HG02571 (cell line): ENCODE data around the gene TPPP3.
"Not testable (repeated sequence)": the region's sequence is repeated elsewhere in the genome, so short reads cannot be mapped to it uniquely, and the experiment has no call there.

ENCODE experiments used
- ATAC-seq: cut with Tn5 transposase; IDR thresholded peaks from one replicate; pipeline ENCODE4 v1.9.1; 2021; ENCODE audit warnings: mild to moderate bottlenecking, moderate library complexity; ENCODE audit not compliant: unreplicated experiment

The TPPP3 gene

DNA sequence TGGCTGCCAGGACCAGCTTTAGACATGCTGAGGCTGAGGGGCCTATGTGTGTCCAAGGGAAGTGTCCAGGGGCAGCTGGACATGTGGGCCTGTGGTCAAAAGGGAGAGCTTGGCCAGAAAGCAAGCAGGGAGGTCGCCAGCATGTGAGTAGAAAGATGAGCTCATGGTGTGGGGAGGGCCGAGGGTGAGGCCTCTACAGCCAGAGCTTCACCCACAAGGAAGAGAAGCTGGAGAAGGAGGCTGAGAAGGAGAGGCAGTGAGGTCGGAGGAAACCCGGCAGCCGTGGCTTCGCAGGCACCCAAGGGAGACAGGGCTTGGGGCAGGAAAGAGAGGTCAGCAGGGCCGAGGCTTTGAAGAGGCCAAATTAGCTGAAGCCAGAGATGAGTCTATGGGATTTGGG, 33.7 kb upstream of the TPPP3 start:
- ATAC-seq = no peak

DNA sequence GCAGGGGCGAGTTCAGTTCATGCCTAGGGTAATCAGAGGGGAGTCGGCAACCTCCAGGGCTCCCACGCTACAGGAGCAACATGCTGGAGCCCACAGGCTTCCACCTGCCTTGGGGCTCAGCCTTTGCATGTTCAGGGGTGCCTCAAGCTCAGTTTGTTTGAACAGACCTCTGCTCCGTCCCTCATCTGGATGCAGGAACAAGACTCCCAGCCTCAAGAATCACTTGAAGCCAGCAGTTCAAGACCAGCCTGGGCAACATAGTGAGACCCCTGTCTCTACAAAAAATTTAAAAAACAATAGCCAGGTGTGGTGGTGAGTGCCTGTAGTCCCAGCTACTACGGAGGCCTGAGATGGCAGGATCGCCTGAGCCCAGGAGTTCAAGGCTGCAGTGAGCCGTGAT, 32.7 kb upstream of the TPPP3 start:
- ATAC-seq = no peak

DNA sequence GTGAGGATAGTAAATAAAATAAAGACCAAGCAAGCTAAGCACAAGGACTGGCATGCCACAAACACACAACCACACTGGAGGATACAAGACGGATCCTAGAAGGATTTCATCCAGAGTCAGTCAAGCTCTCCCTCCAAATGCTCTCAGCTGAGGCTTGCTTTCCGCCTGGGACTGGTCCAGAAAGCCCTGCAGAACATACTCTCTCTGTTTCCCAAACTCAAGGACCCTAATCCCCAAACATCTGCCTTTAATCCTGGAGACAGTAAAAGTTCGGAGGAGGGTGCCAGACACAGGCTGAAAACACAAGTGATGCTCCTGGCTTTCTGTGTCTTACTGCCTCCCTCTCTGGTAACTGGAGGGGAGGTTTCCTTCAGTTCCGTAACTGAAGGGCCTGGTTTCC, 32.3 kb upstream of the TPPP3 start:
- ATAC-seq = no peak

DNA sequence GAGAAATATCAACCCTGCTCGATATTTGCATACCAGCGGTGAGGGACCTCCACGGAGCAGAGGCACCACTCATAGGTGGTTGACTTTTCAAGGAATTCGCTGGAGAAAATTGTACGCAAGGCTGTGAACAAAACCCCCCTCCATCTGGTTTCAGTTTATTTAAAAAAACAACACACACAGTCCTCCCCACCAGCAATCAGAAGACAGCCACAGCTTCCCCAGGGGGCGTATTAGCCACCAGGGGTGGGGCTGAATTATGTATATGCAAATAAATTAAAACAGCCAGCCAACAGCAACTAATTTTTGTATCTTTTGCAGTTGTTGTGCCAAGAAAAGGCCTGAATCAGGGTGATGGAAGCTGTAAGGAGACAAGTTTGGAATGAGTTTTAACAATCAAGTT, 31.8 kb upstream of the TPPP3 start:
- ATAC-seq = no peak

DNA sequence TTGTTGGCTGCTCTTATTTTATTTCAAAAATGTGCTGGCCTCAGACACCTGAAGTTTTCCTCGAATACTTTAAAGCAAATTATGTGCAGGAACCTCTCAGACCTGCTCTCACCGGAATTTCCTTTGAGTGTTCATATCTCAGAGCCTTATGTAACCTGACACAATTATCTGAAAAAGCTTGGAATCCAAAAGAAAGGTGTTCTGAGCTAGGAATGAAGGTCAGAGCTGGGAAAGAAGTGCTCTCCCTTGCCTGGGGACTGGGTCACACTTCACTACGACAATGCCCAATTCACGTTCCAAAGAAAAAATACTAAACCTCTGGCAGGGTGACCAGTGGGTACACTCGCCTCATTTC, 30.9 kb upstream of the TPPP3 start:
- ATAC-seq = no peak

DNA sequence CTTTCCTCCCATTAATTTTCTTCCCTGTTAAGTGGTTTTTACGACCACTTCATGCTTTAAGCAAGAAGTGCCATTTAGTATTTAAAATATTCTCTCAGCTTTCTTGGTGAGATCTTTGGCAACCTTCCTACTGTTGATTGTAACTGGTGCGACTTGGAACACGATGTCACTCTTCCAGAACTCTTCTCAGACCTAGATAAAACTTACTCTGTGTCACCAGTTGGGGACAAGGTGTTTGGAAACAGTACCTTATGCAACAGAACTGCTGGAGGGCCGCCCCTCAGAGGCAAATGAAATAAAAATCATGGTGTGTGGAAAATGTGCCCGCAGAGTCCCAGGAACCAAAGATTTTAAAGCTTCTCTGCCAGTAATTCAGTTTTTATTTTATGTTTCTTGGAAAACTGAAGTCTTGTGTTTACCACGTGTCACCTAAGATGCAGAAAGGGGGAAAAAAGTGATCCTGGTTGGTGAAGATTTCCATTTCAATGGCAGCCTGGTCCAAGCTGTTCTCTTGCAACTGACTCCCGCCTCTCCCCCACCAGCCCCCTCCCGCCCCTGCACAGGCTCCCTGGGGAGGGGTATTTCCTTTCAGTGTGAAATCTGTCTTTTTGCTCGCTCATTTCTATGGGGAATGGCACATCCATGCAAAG, 30.4 kb upstream of the TPPP3 start:
- ATAC-seq = no peak

DNA sequence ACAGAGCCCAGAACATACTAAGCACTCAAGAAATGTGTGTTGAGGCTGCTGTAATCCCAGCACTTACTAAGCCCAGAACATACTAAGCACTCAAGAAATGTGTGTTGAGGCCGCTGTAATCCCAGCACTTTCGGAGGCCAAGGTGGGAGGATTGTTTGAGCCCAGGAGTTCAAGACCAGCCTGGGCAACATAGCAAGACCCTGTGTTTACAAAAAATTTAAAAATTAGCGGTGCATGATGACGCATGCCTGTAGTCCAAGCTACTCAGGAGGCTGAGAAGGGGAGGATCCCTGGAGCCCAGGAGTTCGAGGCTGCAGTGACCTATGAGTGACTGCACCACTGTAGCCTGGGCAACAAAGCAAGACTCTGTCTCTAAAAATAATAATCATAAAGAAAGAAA, 29.7 kb upstream of the TPPP3 start:
- ATAC-seq = no peak

DNA sequence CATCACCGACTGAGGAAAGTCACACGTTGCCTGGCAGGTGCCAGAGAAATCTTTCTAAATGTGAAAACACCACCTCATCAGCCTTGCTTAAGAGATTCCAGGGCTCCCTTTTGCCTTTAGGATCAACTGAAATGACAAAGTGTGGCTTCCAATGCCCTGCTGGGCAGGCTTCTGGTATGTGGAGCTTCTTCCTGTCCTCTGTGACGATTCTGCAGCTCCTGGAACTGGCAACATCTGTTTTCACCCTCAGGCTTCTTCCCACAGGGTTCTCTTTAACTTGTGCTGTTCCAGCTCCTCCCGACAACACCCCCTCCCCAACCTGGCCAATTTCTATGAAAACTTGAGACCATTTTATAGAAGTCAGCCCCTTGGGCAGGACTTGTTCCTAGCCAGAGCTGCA, 27.7 kb upstream of the TPPP3 start:
- ATAC-seq = no peak

DNA sequence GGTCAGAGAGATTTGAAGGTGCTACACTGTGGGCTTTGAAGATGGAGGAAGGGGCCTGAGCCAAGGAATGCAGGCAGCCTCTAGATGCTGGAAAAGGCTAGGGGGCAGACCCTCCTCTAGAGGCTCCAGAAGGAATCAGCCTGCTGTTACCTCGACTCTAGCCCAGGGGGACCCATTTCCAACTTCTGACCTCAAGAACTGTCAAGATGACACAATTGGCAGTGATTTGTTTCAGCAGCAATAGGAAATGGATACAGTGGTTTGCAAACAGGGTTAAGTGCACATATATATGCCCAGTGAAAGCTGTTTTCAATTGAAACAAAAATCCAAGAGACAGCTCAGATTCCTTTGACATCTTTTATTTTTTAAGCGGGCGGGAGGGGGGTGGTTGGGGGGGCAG, 26.6 kb upstream of the TPPP3 start:
- no peak for ATAC-seq

DNA sequence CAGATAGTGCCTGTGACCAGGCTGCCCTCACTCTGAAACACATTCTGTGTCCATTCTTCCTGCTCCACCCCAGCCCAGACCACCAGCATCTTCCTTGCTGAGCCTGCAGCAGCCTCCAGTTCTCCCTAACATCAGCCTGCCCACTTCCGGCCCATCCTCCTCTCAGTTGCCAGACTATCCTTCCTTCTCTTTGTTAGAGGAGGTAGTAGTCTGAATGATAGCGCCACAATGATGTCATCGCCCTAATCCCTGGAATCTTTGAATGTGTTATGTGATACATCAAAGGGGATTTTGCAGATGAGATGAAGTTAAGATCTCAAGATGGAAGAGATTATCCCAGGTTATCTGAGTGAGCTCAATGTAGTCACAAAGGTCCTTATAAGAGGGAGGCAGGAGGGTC, 26.2 kb upstream of the TPPP3 start:
- no peak for ATAC-seq

DNA sequence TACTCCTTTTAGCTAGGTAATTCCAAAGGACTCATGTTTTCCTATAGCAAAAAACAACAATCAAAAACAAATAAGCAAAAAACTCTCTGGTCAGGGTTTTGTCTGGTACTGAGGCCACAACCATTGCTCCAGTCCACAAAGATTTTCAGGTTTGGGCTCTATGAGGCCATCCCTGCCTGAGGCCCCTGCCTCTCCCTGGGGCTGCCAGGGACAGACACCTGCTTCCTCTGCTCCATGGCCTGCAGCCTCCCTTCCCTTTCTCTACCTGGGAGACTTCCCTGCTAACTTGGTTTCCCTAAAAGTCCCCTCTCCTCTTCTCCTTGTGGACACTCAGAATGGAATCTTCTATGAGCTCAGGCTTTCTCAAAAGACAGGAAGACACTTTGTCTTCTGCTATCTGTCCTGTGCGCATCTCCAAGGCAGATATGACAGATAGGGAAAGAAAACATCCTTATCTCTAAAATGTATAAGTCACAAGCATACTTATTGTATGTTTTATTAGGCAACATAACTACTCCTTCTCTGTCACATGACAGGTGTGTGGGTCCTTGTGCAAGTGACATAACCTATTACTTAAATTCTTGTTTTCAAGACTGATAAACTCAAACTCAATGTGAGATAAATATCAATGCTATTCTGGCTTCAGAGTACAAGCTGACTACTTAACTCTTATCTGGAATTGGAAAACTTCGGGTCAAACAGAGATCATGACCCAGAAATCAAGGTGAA, 24.2 kb upstream of the TPPP3 start:
- ATAC-seq = no peak

DNA sequence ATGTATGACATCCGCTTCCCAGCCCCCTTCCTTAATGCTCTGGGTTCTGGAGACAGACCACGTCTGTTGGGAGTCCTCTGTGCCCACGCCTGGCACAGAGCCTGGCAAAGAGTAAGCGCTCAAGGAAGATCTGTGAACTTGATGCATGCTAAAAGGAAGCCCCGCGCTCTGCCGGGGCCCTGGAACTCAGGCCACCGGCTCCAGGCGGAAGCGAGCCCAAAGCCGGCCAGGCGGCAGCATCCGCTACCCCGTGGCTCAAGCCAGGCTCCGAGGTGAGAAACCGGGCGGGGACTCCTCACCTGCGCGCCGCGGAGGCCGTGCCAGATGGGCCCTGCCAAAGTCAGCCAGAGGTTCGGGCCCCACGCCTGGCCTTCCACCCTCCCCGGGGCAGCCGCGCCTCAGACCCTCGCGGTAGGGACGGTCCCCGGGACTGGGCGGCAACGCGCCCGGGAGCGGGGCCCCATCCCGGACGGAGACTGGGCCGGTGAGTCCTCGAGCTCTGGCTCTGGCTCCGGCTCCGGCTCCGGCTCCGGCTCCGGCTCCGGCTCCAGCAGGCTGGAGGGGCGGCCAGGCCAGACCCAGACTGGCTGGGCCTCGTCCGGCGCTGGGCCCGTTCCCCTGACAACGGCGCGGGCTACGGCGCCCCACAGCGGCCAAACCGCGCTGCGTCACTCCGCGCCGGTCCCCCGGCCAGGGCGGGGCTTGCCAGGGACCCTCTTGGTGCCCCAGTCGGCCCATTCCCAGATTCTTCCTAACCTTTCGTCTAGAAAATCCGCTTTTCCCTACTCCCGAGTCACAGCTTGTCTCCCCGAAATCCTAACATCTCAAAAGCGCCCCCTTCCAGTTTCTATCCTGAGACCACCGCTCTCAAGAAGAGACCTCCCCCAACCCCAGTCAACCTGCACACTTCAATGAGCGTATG, 22.8 kb upstream of the TPPP3 start, which contains the start of gene ZDHHC1:
ZDHHC1 (minus strand) TSS at position 606 of the 922 bp plus-strand sequence. CDS start 8,702 bp downstream, outside the sequence.
- peak; percentile 56 for ATAC-seq

DNA sequence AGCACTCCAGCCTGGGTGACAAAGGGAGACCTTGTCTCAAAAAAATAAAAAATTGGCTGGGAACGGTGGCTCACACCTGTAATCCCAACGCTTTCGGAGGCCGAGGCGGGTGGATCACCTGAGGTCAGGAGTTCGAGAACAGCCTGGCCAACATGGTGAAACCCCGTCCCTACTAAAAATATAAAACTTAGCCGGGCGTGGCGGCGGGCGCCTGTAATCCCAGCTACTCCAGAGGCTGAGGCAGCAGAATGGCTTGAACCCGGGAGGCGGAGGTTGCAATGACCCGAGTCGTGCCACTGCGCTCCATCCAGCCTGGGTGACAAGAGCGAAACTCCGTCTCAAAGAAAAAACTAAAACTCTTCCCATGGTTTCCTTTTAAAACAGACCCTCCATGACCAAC, 22.1 kb upstream of the TPPP3 start:
- not testable (repeated sequence) for ATAC-seq

DNA sequence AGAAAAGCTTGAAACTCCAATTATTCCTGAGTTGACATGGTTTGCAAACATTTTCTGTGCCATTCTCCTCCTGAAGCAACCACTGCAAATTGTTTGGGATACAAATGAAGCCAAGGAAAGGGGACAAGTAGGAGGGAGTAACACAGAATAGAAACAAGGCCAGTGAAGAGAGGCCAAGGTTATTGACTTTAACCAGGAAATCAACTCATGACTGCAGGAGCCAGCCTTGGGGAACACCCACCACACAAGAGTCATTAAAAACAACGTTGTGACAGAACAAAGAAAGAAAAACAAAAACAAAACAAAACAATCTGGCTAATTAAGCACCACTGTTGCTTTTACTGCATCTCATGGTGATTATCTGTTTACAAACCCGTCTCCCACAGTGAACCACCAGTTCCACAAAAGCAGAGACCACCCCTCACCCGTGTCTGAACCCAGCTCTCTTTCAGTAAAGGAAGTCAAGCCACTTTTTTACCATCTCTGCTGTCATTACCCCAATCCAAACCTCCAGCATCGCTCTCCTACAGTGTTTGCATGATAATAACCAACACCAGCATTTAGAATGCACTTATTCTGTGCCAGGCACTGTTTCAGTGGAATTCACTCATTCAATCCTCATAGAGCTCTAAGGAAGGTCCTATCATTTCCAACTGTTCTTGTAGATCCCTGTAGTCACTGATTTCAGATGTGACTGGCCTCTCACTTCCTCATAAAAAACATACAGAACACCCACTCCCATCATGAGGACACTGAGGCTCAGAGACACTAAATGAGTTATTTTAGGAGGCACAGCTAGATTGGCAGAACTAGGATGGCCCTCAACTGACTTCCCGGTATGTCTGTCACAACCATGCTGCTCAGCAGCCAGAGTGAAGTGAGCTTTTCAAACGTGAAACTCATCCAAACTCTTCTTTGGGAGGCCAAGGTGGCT, 20.9 kb upstream of the TPPP3 start:
- ATAC-seq = no peak

DNA sequence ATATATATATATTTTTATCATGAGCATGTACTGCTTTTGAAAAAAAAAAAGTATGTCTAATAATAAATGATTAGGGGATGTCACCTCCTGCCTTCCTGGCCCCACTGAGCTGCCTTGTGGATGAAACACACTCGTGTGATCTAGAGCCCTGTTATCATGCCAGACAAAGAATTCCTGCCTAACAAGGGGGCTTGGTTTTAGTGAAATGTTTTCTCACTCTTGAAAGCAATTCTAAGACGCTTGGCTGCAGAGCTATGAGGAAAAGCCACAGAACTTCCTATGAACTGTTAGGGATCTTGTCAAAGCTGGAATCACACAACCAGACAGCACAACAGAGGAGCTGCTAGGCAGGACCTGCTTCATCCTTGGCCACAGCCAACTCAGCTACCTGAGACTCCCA, 19.0 kb upstream of the TPPP3 start:
- ATAC-seq = no peak

DNA sequence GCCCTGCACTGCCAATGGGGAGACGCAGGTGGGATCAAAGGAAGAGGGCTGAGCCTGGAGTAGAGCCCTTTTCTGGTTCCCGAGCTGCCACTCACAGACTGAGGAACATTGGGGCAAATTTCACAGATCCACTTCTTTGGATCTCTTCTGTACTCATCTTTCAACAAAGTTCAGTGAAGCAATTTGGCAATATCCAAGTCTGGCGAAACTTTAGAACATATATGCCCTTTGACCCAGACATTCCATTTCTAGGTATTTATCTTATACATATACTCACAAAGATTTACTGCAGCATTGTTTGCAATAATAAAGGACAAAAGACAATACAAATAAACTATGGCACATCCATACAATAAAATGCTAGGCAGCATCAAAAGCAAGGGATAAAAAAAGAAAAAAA, 18.0 kb upstream of the TPPP3 start:
- ATAC-seq = no peak

DNA sequence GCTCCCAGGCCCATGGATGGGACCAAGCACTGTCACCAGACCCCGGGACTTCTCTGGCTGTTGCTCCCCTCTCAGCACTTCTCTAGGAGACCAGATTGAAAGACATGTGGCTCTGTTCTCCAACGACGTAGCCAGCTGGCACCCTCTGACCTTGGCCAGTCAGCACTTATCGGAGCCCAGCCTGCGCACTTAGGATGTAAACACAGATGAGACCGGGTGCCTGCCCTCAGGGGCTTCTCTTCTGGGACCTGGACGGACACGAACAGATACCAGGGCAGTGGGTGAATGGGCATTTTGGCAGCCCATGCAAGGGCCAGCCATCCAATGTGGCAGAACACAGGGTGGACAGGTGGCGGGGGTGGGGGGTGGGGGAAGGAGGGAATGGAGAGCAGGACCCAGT, 16.3 kb upstream of the TPPP3 start:
- no peak for ATAC-seq

DNA sequence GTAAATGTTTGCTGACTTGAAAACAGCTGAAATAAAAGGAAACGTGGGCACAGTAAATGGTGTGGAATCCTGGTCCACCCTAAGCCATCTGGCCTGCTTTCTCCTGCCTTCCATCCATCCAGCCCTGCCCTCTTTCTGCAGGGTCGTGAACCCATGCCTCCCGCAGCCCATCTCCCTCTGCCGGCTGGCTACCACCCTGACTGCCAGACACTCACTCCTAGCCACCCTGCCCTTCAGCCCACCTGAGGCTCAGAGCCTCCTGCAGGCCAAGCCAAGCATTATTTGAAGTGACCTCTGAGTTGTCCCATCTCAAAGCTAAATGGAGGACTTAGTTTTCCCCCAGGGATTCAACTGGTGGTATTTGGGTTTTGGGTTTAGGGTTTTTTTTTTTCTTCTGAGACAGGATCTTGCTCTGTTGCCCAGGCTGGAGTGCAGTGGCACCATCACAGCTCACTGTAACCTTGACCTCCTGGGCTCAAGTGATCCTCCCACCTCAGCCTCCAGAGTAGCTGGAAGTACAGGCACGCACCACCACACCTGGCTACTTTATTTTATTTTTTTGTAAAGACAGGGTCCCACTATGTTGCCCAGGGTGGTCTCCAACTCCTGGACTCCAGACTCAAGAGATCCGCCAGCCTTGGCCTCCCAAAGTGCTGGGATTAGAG, 14.6 kb upstream of the TPPP3 start:
- no peak for ATAC-seq

DNA sequence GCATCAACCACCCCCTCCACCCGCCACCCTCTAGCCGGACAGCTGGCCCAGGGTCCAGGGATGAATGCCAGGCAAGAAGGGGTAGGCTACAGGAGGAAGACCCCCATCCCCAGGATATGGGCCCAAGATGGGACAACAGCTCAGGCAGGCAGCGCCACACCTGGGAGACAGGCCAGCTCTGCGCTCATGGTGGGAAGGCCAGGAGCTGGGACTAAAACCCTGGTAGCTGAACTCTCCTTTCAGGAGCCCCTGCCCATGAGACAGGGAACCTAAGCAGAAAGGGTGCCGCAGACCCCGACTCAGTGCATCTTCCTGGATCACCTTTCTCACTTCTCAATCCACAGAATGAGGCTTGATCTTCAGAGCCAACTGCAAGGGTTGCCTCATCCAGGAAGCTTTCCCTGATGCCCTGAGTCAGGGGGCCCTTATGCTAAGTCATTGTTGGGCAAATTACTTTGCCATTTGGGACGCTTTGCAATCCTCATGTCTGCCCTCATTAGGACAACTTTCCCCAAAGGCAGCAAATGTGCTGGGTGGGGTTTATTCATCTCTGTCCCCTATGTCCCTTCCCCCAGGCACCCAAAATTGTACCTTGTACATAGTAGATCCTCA, 14.0 kb upstream of the TPPP3 start:
- no peak for ATAC-seq
